ENCODE results near the gene DOCK7.

DNA sequence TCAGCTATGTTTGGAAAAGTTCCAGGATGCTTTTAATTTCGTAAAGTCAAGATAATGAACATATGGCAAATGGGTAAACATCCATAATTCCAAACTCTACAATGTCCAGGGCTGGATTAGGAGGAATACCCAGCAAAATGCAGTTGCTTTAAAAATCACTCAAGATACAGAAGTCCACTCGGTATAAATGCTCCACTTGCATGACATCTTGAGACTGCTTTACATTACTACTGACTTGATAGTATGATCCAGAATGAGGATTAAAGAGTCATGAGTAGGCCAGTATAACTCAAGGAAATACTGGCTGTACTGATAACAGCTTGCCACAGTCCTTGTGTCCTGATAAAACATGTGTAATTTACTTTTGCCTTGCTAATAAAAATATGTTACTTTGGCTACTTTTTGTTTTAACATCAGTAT lies 149.1 kb downstream of the DOCK7 start:
- TF ChIP-seq CTCF (IDR thresholded peaks at IDR 0.05 in 8 of 11, conservative IDR thresholded peaks at IDR 0.05 in 3 of 11) (no peak), POLR2AphosphoS5 (IDR thresholded peaks at IDR 0.05) (no peak)
